SH-SY5Y (cell line): ENCODE measurements around the gene KLHL29.

Experiments
- GATA2 ChIP-seq: IDR thresholded peaks from 2 replicates; pipeline ENCODE4 v1.6.1; 2011; ENCODE audit warnings: mild to moderate bottlenecking, low read depth, low read length
- GATA3 ChIP-seq: IDR thresholded peaks from 2 replicates; pipeline ENCODE4 v1.6.1; 2011; ENCODE audit warnings: low read depth, mild to moderate bottlenecking, low read length, moderate library complexity

DNA sequence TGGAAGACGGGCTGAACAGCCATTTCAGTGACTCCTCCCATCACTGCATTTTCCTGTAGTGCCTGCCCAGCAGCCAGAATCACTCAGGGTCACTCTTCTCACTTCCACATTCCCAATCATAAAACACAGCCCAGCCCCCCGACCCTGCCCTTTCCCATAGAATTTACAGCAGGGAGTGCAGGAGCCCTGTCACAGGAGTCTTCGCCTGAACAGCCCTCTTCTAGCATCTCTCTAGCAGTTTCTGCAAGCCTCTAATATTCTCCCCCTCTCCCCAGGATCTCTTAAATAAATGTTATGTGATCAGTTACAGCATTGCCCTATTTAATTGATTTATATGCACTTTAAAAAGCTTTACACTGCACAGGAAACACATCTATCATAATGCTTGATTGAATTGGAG lies 42.9 kb upstream of the KLHL29 start:
- no peak for TF ChIP-seq GATA2
- TF ChIP-seq GATA3, result no peak
